IMR-90 (cell line): ENCODE results near the gene PCED1B. TPM values are rescaled to one million over a fixed set of nuclear protein-coding genes. Genes with fewer than 3 reads are reported as not detected.

Experiments
- ATAC-seq: fragments of 200-7000 bp; cut with Tn5 transposase; 2 replicates; pipeline ENCODE4 v1.9.1; 2020; ENCODE audit warnings: low read depth, mild to moderate bottlenecking, moderate library complexity
- BruUV-seq: library from RNA; stranded (reverse); fragments of 400-500 nt; replicated peaks from 2 replicates; lab custom pipeline; 2021; lab: Mats Ljungman, UMichigan
- CTCF ChIA-PET: fragments of 300-600 bp; formaldehyde crosslinking; extraction: SDS; loops from one replicate; lab custom pipeline; 2021; ENCODE audit warnings: antibody characterized with exemption; lab: Yijun Ruan, JAX
- POLR2A ChIA-PET: fragments of 300-600 bp; sonication (Branson Sonifier 250); formaldehyde crosslinking; loops from one replicate; lab custom pipeline; 2022; ENCODE audit warnings: antibody characterized with exemption; ENCODE audit not compliant: unreplicated experiment; lab: Charles Lee
- DNase-seq: peaks from one replicate; pipeline ENCODE4 v3.0.0; 2013
- H2AFZ ChIP-seq: replicated peaks from 2 replicates; pipeline ENCODE3; 2013; ENCODE audit warnings: low read length, mild to moderate bottlenecking; ENCODE audit not compliant: poor library complexity
- H2AK5ac ChIP-seq: 2 replicates; pipeline ENCODE4 v1.6.1; 2013; ENCODE audit warnings: low read depth, low read length, inconsistent platforms
- H2AK9ac ChIP-seq: replicated peaks from 2 replicates; pipeline ENCODE3; 2013; ENCODE audit warnings: mild to moderate bottlenecking, low read depth, low read length, moderate library complexity; ENCODE audit not compliant: poor library complexity
- H2BK120ac ChIP-seq: 2 replicates; pipeline ENCODE4 v1.6.1; 2013; ENCODE audit warnings: low read depth, low read length, inconsistent platforms
- H2BK15ac ChIP-seq: 3 replicates; pipeline ENCODE4 v1.6.1; 2013; ENCODE audit warnings: low read depth, low read length, inconsistent platforms
- H2BK20ac ChIP-seq: 2 replicates; pipeline ENCODE4 v1.6.1; 2013; ENCODE audit warnings: low read depth, mild to moderate bottlenecking, inconsistent platforms, low read length, moderate library complexity
- H2BK5ac ChIP-seq: 2 replicates; pipeline ENCODE4 v1.6.1; 2013; ENCODE audit warnings: mild to moderate bottlenecking, low read depth, low read length, inconsistent platforms; ENCODE audit not compliant: poor library complexity, severe bottlenecking
- H3K14ac ChIP-seq: replicated peaks from 2 replicates; pipeline ENCODE4 v1.6.1; 2013; ENCODE audit warnings: low read depth, low read length, inconsistent platforms
- H3K18ac ChIP-seq: 2 replicates; pipeline ENCODE4 v1.6.1; 2013; ENCODE audit warnings: low read depth, low read length, control low read depth
- H3K23ac ChIP-seq: 2 replicates; pipeline ENCODE4 v1.6.1; 2013; ENCODE audit warnings: low read depth, low read length, inconsistent platforms
- H3K27ac ChIP-seq: 2 replicates; pipeline ENCODE4 v1.5.1; 2013; ENCODE audit warnings: mild to moderate bottlenecking, control low read depth, low read length; ENCODE audit not compliant: insufficient read depth
- H3K27me3 ChIP-seq: 2 replicates; pipeline ENCODE4 v1.6.1; 2013; ENCODE audit warnings: low read length; ENCODE audit not compliant: control insufficient read depth, insufficient read depth
- H3K36me3 ChIP-seq: 2 replicates; pipeline ENCODE4 v1.6.1; 2013; ENCODE audit warnings: low read length, mixed read lengths; ENCODE audit not compliant: control insufficient read depth, insufficient read depth
- H3K4ac ChIP-seq: 2 replicates; pipeline ENCODE4 v1.6.1; 2013; ENCODE audit warnings: low read depth, low read length, inconsistent platforms
- H3K4me1 ChIP-seq: 2 replicates; pipeline ENCODE4 v1.6.1; 2013; ENCODE audit warnings: low read length, mixed read lengths; ENCODE audit not compliant: control insufficient read depth, insufficient read depth
- H3K4me2 ChIP-seq: 2 replicates; pipeline ENCODE4 v1.6.1; 2013; ENCODE audit warnings: low read depth, mild to moderate bottlenecking, control low read depth, low read length, moderate library complexity
- H3K4me3 ChIP-seq: 2 replicates; pipeline ENCODE4 v1.5.1; 2013; ENCODE audit warnings: low read depth, mild to moderate bottlenecking, control low read depth, low read length, moderate library complexity; ENCODE audit not compliant: insufficient read depth
- H3K56ac ChIP-seq: 2 replicates; pipeline ENCODE4 v1.6.1; 2013; ENCODE audit warnings: low read length, inconsistent platforms; ENCODE audit not compliant: insufficient read depth; ENCODE audit errors: extremely low read depth
- H3K79me1 ChIP-seq, 2 experiments: 2 replicates each; pipeline ENCODE4 v1.6.1; 2013; ENCODE audit warnings: low read length in 2 of 2, inconsistent platforms in 1 of 2, low read depth in 1 of 2
- H3K9ac ChIP-seq: 2 replicates; pipeline ENCODE4 v1.6.1; 2013; ENCODE audit warnings: low read depth, low read length, control low read depth
- H3K9me1 ChIP-seq: 2 replicates; pipeline ENCODE4 v1.6.1; 2013; ENCODE audit warnings: low read length, inconsistent platforms; ENCODE audit not compliant: insufficient read depth
- H3K9me3 ChIP-seq: 2 replicates; pipeline ENCODE4 v1.6.1; 2013; ENCODE audit warnings: low read length; ENCODE audit not compliant: control insufficient read depth, insufficient read depth
- H4K20me1 ChIP-seq: 2 replicates; pipeline ENCODE4 v1.6.1; 2013; ENCODE audit warnings: low read length, inconsistent platforms; ENCODE audit not compliant: insufficient read depth
- H4K5ac ChIP-seq: 2 replicates; pipeline ENCODE4 v1.6.1; 2013; ENCODE audit warnings: mild to moderate bottlenecking, low read depth, low read length, control low read depth
- H4K8ac ChIP-seq, 2 experiments: 2 replicates each; pipeline ENCODE4 v1.6.1; 2013; ENCODE audit warnings: low read depth in 2 of 2, low read length in 2 of 2, control low read depth in 1 of 2, inconsistent platforms in 1 of 2
- H4K91ac ChIP-seq: 2 replicates; pipeline ENCODE4 v1.6.1; 2013; ENCODE audit warnings: low read depth, low read length, inconsistent platforms; ENCODE audit not compliant: insufficient read depth
- BHLHE40 ChIP-seq: fragments of 150-350 bp; IDR thresholded peaks from 2 replicates; pipeline ENCODE4 v1.6.1; 2016; ENCODE audit warnings: mild to moderate bottlenecking, low read depth, low read length
- CHD1 ChIP-seq: IDR thresholded peaks from 2 replicates; pipeline ENCODE4 v1.6.1; 2012; ENCODE audit warnings: low read depth, low read length, improper control_type of control experiment
- FOS ChIP-seq: fragments of 150-350 bp; IDR thresholded peaks from 2 replicates; pipeline ENCODE4 v1.6.1; 2016; ENCODE audit warnings: low read depth, low read length
- MAFK ChIP-seq: IDR thresholded peaks from 2 replicates; pipeline ENCODE4 v1.6.1; 2012; ENCODE audit warnings: low read depth, low read length, improper control_type of control experiment
- MAZ ChIP-seq: IDR thresholded peaks from 2 replicates; pipeline ENCODE4 v1.6.1; 2012; ENCODE audit warnings: low read depth, mild to moderate bottlenecking, low read length, improper control_type of control experiment, moderate library complexity, borderline replicate concordance
- MXI1 ChIP-seq: IDR thresholded peaks from 2 replicates; pipeline ENCODE4 v1.6.1; 2012; ENCODE audit warnings: low read depth, mild to moderate bottlenecking, low read length, moderate library complexity, borderline replicate concordance
- NFE2L2 ChIP-seq: fragments of 150-350 bp; IDR thresholded peaks from 2 replicates; pipeline ENCODE4 v1.6.1; 2016; ENCODE audit warnings: low read depth, mild to moderate bottlenecking, low read length
- POLR2A ChIP-seq: IDR thresholded peaks from 2 replicates; pipeline ENCODE4 v1.6.1; 2012; ENCODE audit warnings: mild to moderate bottlenecking, low read depth, low read length
- RCOR1 ChIP-seq: IDR thresholded peaks from 2 replicates; pipeline ENCODE4 v1.6.1; 2012; ENCODE audit warnings: mild to moderate bottlenecking, low read length, improper control_type of control experiment; ENCODE audit not compliant: insufficient replicate concordance
- RFX5 ChIP-seq: IDR thresholded peaks from 2 replicates; pipeline ENCODE4 v1.8.0; 2012; ENCODE audit warnings: low read depth, mild to moderate bottlenecking, low read length, moderate library complexity
- SMC3 ChIP-seq: fragments of 150-350 bp; IDR thresholded peaks from 2 replicates; pipeline ENCODE4 v1.6.1; 2016; ENCODE audit warnings: low read depth, mild to moderate bottlenecking, antibody characterized with exemption, low read length, moderate library complexity
- WGBS, 2 experiments: methylation state at CpG; one replicate each; pipeline versions ENCODE4 v1.1.5 to v1.1.7; 2013; ENCODE audit warnings: missing lambda C conversion rate in 2 of 2; ENCODE audit not compliant: insufficient read length in 1 of 2; ENCODE audit errors: extremely low coverage in 2 of 2; 5-methylcytosine and 5-hydroxymethylcytosine counted together
- dilution Hi-C: fragments of 300-500 bp; cut with HindIII; formaldehyde crosslinking; loops from one replicate; pipeline ENCODE4 v1.14.3; 2018; ENCODE audit warnings: low sequenced_read_pairs; ENCODE audit not compliant: unreplicated experiment
- in situ Hi-C: fragments of 300-500 bp; cut with MboI; formaldehyde crosslinking; loops from 3 replicates; pipeline ENCODE4 v1.14.3; 2019; ENCODE audit warnings: low sequenced_read_pairs, inconsistent platforms, mixed read lengths
- intact Hi-C: fragments of 100-400 bp; cut with micrococcal nuclease; formaldehyde crosslinking; loops from 2 replicates; pipeline ENCODE4 v1.10.0; 2022
- polyA plus RNA-seq, 3 experiments: library from polyadenylated mRNA; depleted of rRNA; stranded (reverse); fragments of >200 nt; gene quantifications; 2 replicates each; pipeline ENCODE4 v1.2.3, GENCODE V29; 2012; ENCODE audit warnings: low replicate concordance in 1 of 3
- total RNA-seq: library from RNA; depleted of rRNA; stranded (reverse); fragments of >200 nt; gene quantifications from 2 replicates; pipeline ENCODE4 v1.2.3, GENCODE V29; 2012
- TF ChIP-seq, protein P1 (sequence below): conservative IDR thresholded peaks from 2 replicates; pipeline ENCODE4 v1.5.1; 2012; ENCODE audit warnings: mild to moderate bottlenecking, low read depth, low read length, improper control_type of control experiment
- TF ChIP-seq, protein P2 (sequence below): fragments of 150-350 bp; IDR thresholded peaks from 2 replicates; pipeline ENCODE4 v1.6.1; 2016; ENCODE audit warnings: low read depth, mild to moderate bottlenecking, low read length, moderate library complexity, borderline replicate concordance

Gene PCED1B
- total and polyA plus RNA-seq, 2 of the 4 experiments (the other 2 are of a cell fraction) = 0.36 to 2.6 TPM

DNA sequence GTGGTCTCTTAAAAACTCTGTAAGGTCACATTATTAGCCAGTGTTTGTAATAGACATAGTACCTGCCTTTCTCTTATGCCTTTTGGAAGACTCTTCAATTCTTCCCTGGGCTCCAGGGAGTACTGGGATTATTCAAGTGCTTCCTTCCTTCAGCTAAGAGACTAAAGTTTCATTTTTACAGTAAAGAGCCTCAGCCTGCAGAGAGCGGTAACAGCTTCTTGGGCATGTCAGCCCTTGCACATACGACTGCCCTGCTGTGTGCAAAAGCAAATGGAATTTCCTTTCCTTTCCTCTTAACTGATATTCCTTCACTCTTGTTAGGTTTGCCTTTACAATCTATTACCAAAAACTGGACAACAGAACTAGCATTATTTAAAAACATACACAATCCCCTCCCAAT, 33.3 kb downstream of the PCED1B start:
- POLR2A ChIA-PET = no interaction called here
- Histone ChIP-seq H3K4ac (no peak overlapping the region), H2BK20ac (no peak overlapping the region), H3K14ac (no peak overlapping the region), H2BK5ac (no peak overlapping the region), H3K18ac (no peak overlapping the region), H3K9ac (no peak overlapping the region), H2AFZ (no peak overlapping the region), H4K20me1 (no peaks in the 10 kb centered on the region), H4K91ac (no peak overlapping the region), H3K9me3 (no peaks in the 10 kb centered on the region), H3K36me3 (no peaks in the 10 kb centered on the region), H2BK15ac (no peak overlapping the region), H2AK9ac (no peak overlapping the region), H3K9me1 (no peaks in the 10 kb centered on the region; the same call in 1 of the 2 replicates), H2BK120ac (no peak overlapping the region), H3K27ac (no peak overlapping the region), H3K4me3 (no peak overlapping the region), H3K4me1 (no peaks in the 10 kb centered on the region; the same call in 1 of the 2 replicates), H2AK5ac (no peak overlapping the region), H3K27me3 (no peaks in the 10 kb centered on the region), H3K23ac (no peak overlapping the region), H4K8ac (no peak overlapping the region), H3K56ac (no peak overlapping the region), H3K79me1 (peaks cover 0 to 3% of the 10 kb centered on the region in 2 experiments; a peak in 1 of 4 replicates), H4K5ac (no peak overlapping the region), H3K4me2 (no peak overlapping the region)
- intact Hi-C loops = no loop called here
- in situ Hi-C loops = no loop called here
- CTCF ChIA-PET = no interaction called here
- dilution Hi-C loops = no loop called here
- no TSS peak for BruUV-seq
- TF ChIP-seq MXI1 = no peak
- no peak for TF ChIP-seq MAFK
- no peak for TF ChIP-seq MAZ
- TF ChIP-seq BHLHE40 = no peak
- no peak for TF ChIP-seq CHD1
- TF ChIP-seq, protein P1, sequence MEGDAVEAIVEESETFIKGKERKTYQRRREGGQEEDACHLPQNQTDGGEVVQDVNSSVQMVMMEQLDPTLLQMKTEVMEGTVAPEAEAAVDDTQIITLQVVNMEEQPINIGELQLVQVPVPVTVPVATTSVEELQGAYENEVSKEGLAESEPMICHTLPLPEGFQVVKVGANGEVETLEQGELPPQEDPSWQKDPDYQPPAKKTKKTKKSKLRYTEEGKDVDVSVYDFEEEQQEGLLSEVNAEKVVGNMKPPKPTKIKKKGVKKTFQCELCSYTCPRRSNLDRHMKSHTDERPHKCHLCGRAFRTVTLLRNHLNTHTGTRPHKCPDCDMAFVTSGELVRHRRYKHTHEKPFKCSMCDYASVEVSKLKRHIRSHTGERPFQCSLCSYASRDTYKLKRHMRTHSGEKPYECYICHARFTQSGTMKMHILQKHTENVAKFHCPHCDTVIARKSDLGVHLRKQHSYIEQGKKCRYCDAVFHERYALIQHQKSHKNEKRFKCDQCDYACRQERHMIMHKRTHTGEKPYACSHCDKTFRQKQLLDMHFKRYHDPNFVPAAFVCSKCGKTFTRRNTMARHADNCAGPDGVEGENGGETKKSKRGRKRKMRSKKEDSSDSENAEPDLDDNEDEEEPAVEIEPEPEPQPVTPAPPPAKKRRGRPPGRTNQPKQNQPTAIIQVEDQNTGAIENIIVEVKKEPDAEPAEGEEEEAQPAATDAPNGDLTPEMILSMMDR = no peak
- TF ChIP-seq RFX5 = no peak
- TF ChIP-seq, protein P2, sequence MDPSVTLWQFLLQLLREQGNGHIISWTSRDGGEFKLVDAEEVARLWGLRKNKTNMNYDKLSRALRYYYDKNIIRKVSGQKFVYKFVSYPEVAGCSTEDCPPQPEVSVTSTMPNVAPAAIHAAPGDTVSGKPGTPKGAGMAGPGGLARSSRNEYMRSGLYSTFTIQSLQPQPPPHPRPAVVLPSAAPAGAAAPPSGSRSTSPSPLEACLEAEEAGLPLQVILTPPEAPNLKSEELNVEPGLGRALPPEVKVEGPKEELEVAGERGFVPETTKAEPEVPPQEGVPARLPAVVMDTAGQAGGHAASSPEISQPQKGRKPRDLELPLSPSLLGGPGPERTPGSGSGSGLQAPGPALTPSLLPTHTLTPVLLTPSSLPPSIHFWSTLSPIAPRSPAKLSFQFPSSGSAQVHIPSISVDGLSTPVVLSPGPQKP = no peak
- no peak for TF ChIP-seq NFE2L2
- no peak for TF ChIP-seq RCOR1
- TF ChIP-seq SMC3 = no peak
- no peak for TF ChIP-seq FOS
- no peak for TF ChIP-seq POLR2A
- no peak for ATAC-seq
- DNase-seq = no peak
- WGBS, 2 experiments = no CpG with 5 or more reads among the region's 2 CpGs
